ENCODE measurements around the gene DNAJC28.

Gene DNAJC28

GRCh38 chr21:33488936-33489335 lies 2.6 kb downstream of the DNAJC28 start:
- TF ChIP-seq KLF7 (tag by site-specific recombination; IDR thresholded peaks at IDR 0.05; ENCODE audit: borderline replicate concordance), result no peak
- ChIA-PET CTCF (interaction anchor here (0.7 to 0.8 kb wide), 2 partner anchors 9 to 653 kb away, joined by 3 read pairs; partner anchors contain the start of gene TMEM50B), POLR2A (interaction anchor here (5.0 kb wide), 1 partner anchor 8 kb away, joined by 154 read pairs; the partner anchor contains the start of gene TMEM50B)
- Histone ChIP-seq H3K27ac (ENCODE audit: extremely low read depth, low read depth, low read length) (no peak overlapping the region), H3K36me3 (ENCODE audit: control insufficient read depth in 2 of 2, insufficient read depth in 1 of 2, low read length in 2 of 2) (no peaks in the 10 kb centered on the region), H3K4me1 (ENCODE audit: control insufficient read depth, insufficient read depth, low read length) (no peaks in the 10 kb centered on the region; the same call in 1 of the 2 replicates), H3K9me3 (ENCODE audit: control insufficient read depth, insufficient read depth, low read depth, low read length) (no peaks in the 10 kb centered on the region), H3K4me3 (ENCODE audit: low read depth, low read length) (no peak overlapping the region)

GRCh38 chr21:33487996-33488395 lies 3.5 kb downstream of the DNAJC28 start:
- Histone ChIP-seq H3K27ac (ENCODE audit: extremely low read depth, low read depth, low read length) (no peak overlapping the region), H3K4me3 (ENCODE audit: low read depth, low read length) (no peak overlapping the region), H3K4me1 (ENCODE audit: control insufficient read depth, insufficient read depth, low read length) (no peaks in the 10 kb centered on the region; the same call in 1 of the 2 replicates), H3K9me3 (ENCODE audit: control insufficient read depth, insufficient read depth, low read depth, low read length) (no peaks in the 10 kb centered on the region), H3K36me3 (ENCODE audit: control insufficient read depth in 2 of 2, insufficient read depth in 1 of 2, low read length in 2 of 2) (no peaks in the 10 kb centered on the region)
- TF ChIP-seq ZNF768 (tag by site-specific recombination; IDR thresholded peaks at IDR 0.05) (no peak), ZBTB44 (tag by site-specific recombination; IDR thresholded peaks at IDR 0.05) (no peak), ZNF280C (tag by site-specific recombination; IDR thresholded peaks at IDR 0.05) (no peak), REST (tag by site-specific recombination; IDR thresholded peaks at IDR 0.05) (no peak)
- ChIA-PET POLR2A (interaction anchor here (5.0 kb wide), 1 partner anchor 7 kb away, joined by 154 read pairs; the partner anchor contains the start of gene TMEM50B), CTCF (no interaction called here)

- no peaks in the 10 kb centered on the region; a peak in 1 of 3 replicates for H3K36me3 ChIP-seq (ENCODE audit: control insufficient read depth in 2 of 2, insufficient read depth in 1 of 2, low read length in 2 of 2)
- POLR2A ChIA-PET, result interaction anchor here (0.6 to 4.1 kb wide), 4 partner anchors 9 to 107 kb away, joined by 3 to 154 read pairs (median 6); partner anchors contain the start of genes DNAJC28 and DONSON
- CTCF ChIA-PET, result interaction anchor here (0.6 to 2.8 kb wide), 6 partner anchors 10 to 541 kb away, joined by 3 to 16 read pairs (median 3); partner anchors contain the start of gene DNAJC28
- peaks cover 2% of the 10 kb centered on the region; the same call in 1 of the 2 replicates for H3K4me1 ChIP-seq (ENCODE audit: control insufficient read depth, insufficient read depth, low read length)
- H3K9me3 ChIP-seq (ENCODE audit: control insufficient read depth, insufficient read depth, low read depth, low read length), result no peaks in the 10 kb centered on the region
- no peak overlapping the region for H3K4me3 ChIP-seq (ENCODE audit: low read depth, low read length)
- H3K27ac ChIP-seq (ENCODE audit: extremely low read depth, low read depth, low read length), result no peak overlapping the region
- TF ChIP-seq ZNF362 (tag by site-specific recombination; IDR thresholded peaks at IDR 0.05) (no peak), ZNF112 (tag by site-specific recombination; IDR thresholded peaks at IDR 0.05) (no peak), ZNF645 (tag by site-specific recombination; IDR thresholded peaks at IDR 0.05) (no peak), ZNF555 (tag by site-specific recombination; conservative IDR thresholded peaks at IDR 0.05) (no peak), SETDB1 (IDR thresholded peaks at IDR 0.05; ENCODE audit: insufficient read length, low read length) (no peak), ZNF211 (tag by site-specific recombination; IDR thresholded peaks at IDR 0.05; ENCODE audit: low read depth) (no peak), HIC1 (tag by site-specific recombination; IDR thresholded peaks at IDR 0.05) (no peak), ZBTB8A (tag by site-specific recombination; IDR thresholded peaks at IDR 0.05) (no peak), ZNF561 (tag by site-specific recombination; IDR thresholded peaks at IDR 0.05; ENCODE audit: borderline replicate concordance) (no peak), ZFP3 (tag by site-specific recombination; IDR thresholded peaks at IDR 0.05; ENCODE audit: low read depth) (peak; percentile 36; the same call in 1 of the 2 replicates), MZF1 (tag by site-specific recombination; IDR thresholded peaks at IDR 0.05; ENCODE audit: borderline replicate concordance) (no peak)
Observed at GRCh38 chr21:33481314-33481943, 10.1 kb downstream of the DNAJC28 start.
